Suppressor macrophage treated with lipopolysaccharide for 4 hours (primary cell): Measurements from ENCODE around the gene MAGI2.
"Not testable (repeated sequence)": the region's sequence is repeated elsewhere in the genome, so short reads cannot be mapped to it uniquely, and the experiment has no call there.

Experiments used
- DNase-seq: peaks from one replicate; pipeline ENCODE4 v3.0.0-alpha.2; 2020

Gene MAGI2

DNA sequence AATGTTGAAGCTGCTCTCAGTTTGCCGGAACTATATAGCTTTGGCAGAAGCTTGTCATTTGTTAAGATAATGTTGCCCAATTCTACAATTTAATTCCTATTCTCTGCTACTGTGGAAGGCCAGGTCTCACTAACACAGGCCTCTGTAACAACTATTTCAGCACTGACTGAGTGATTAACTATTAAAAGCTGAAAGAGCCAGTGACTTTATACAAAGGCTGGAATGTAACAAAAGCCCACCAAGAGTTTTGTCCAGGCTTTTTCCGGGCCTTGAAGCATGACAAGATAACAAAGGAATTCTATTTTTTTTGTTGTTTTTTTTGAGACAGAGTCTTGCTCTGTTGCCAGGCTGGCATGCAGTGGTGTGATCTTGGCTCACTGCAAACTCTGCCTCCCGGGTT, 859.3 kb downstream of the MAGI2 start:
- no peak for DNase-seq

GRCh38 chr7:78588393-78588792, 865.1 kb downstream of the MAGI2 start:
- no peak for DNase-seq

GRCh38 chr7:78587443-78588044, 865.9 kb downstream of the MAGI2 start:
- no peak for DNase-seq

DNA sequence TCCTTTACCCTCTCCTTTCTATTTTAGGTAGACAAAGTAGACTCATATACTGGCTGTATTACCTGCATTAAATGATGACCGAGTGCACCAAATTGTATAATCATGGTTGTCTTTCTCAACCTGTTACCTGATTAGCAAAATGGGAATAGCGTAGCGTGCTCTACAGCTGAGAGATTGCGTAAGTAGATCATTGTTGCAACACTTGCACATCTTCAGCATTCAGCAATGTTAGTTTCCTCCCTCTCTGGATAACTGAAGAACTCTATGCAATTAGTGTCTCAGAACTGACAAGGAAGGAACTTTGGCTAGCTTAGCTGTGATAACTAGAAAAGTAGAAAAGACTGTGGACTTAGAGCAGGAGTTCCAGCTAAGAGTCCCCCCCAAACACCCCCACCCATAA, 867.5 kb downstream of the MAGI2 start:
- DNase-seq: no peak

- no peak for DNase-seq
These were observed 874.8 kb downstream of the MAGI2 start for GRCh38 chr7:78578686-78579085.

GRCh38 chr7:78577174-78577952, 876.1 kb downstream of the MAGI2 start:
- not testable (repeated sequence) for DNase-seq

DNA sequence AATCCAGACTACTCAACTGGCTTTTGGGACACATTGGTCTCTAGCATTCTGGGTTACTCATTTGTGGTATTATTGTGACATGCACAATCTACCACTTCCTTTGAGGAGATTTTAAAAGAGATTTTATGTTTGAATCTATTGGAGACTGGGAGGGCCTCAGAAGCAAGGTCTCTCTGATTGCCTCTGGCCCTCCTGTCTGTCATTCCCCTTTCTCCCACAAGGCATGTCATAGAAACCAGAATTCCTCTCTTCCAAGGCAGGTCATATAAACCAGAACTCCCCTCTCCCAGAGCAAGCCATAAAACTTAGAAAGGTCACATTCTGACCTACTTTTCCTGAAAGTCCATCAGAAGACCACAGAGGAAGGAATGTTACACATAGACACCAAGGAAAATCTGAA, 877.2 kb downstream of the MAGI2 start:
- no peak for DNase-seq

DNA sequence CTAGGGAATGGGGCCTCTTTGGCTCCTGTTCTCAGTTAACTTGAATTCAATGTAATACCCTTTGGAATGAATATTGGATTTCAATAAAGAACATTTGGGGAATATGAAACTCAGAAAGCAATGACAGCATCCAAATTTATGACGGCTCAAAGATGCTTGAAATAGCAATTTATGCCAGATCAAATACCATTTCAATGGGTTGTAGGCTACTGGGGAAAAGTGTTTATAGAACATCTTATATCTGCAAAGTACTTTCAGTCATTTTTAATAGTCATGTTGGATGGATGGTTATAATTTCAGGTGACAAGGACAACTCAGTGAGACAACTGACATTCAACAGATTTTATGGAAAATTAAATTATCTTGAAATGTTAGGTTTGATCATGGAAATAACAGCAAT, 882.2 kb downstream of the MAGI2 start:
- no peak for DNase-seq

- no peak for DNase-seq
These were observed 884.8 kb downstream of the MAGI2 start for GRCh38 chr7:78568690-78569089.

GRCh38 chr7:78567836-78568235, 885.6 kb downstream of the MAGI2 start:
- no peak for DNase-seq

DNA sequence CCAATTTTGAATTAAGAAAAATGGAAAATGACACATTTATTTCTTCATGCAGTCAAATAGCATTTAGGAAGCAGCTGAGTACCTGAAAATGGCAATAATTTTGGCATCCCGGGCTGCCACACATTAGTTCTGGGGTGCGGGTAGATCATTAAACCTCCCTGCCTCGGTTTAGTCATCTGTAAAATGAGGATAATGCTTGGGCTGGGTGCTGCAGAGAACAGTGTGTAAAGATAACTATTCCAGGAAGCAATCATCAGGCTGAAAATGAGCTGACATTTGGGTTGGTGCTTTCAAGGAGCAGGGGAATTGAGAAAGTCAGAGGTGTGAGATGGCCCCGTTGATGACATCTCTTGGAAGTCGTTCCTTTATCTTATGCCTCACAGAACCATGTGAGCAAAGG, 887.7 kb downstream of the MAGI2 start:
- DNase-seq: no peak

GRCh38 chr7:78563191-78563590, 890.3 kb downstream of the MAGI2 start:
- no peak for DNase-seq

DNA sequence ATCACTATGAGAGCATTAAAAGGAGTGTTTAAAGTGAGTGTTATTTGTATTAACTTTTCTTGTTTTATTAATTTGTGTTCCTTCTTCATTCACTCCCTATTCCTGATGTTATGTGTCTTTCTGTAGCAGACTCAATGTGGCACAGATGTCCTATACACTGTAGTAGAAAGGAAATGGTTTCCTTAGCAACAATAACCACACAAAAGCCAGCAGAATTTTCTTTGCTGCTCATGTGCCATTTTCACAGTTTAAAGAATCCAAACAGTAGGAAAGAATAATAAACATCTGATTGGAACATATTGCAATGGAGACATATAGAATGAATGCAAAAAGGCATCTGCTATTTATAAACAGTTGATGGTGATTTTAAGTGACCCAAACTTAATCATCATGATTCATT, 891.3 kb downstream of the MAGI2 start:
- no peak for DNase-seq

DNA sequence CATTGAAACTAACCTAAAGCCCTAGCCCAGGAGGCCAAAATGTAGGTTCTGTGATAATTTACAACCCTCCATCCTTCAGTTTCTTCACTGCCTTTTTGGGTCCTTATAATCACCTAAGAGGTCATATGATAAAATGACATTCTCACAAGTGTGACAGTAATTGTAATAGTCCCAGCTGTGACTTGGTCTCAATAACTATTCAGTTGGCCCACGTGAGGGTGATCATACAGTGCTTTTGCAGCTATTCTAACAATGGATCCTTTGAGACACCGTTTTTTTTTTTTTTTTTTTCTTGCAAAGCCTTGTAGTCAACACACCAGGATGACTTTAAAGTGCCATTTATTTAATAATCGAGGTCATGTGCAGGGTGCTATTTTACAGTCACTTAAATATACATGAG, 894.9 kb downstream of the MAGI2 start:
- DNase-seq: no peak

GRCh38 chr7:78543976-78544375, 909.5 kb downstream of the MAGI2 start:
- DNase-seq: no peak

GRCh38 chr7:78542981-78543380, 910.5 kb downstream of the MAGI2 start:
- no peak for DNase-seq

GRCh38 chr7:78542541-78542940, 910.9 kb downstream of the MAGI2 start:
- DNase-seq: no peak

- DNase-seq: no peak
These were observed 913.6 kb downstream of the MAGI2 start for GRCh38 chr7:78539825-78540224.

- no peak for DNase-seq
These were observed 917.8 kb downstream of the MAGI2 start for GRCh38 chr7:78535655-78536054.

- no peak for DNase-seq
These were observed 923.1 kb downstream of the MAGI2 start for GRCh38 chr7:78530351-78530750.

GRCh38 chr7:78529392-78529791, 924.1 kb downstream of the MAGI2 start:
- no peak for DNase-seq

GRCh38 chr7:78528964-78529363, 924.5 kb downstream of the MAGI2 start:
- DNase-seq: no peak

GRCh38 chr7:78523930-78524329, 929.5 kb downstream of the MAGI2 start:
- no peak for DNase-seq

DNA sequence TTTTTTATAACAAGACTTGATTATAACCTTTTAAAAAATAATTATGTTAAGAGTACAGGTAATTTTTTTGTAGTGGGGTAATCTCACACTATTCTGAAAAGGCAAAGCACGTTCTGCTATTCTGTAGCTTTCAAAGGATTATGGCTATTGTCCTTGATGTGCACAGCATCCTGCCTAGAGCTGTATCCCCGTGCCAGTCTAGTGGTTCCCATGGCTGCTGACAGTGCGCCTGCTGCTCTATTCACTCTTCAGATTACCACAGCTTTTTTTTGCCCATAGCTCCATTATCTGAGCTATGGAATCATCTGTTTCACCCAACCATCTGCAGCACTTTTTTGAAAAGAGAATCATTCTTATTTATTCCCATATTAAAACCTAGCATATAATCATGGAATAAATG, 931.5 kb downstream of the MAGI2 start:
- no peak for DNase-seq

- no peak for DNase-seq
These were observed 937.0 kb downstream of the MAGI2 start for GRCh38 chr7:78516450-78516849.
